Measurements from ENCODE around the gene GFI1B.

The GFI1B gene

DNA sequence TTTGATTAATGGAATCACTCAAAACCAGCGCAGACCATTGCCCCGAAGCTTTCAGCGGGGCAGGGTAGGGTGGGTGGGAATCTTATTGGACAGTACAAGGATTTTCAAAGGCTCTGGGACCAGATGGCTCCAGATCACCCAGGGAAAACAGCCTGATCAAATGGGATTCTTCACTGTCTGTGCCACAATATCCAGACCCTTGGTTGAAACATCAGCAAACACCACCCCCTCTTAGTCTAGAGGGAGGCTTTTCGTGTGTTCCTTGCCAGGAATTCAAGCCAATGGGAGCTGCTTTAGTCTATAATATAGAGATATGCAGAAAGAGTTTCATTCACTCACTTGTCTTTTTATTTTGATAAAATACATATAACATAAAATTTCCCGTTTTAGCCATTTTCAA is 1.7 kb downstream of the GFI1B start:
- no peaks in the 10 kb centered on the region for H3K36me3 ChIP-seq (ENCODE audit: control insufficient read depth in 2 of 2, insufficient read depth in 1 of 2, low read length in 2 of 2)
- CTCF ChIA-PET = interaction anchor here (0.5 to 2.5 kb wide), 10 partner anchors 14 to 508 kb away, joined by 3 to 13 read pairs (median 4); no protein-coding TSS in a partner anchor
- no peak overlapping the region for H3K4me3 ChIP-seq (ENCODE audit: low read depth, low read length)
- H3K9me3 ChIP-seq (ENCODE audit: control insufficient read depth, insufficient read depth, low read depth, low read length) = no peaks in the 10 kb centered on the region
- H3K4me1 ChIP-seq (ENCODE audit: control insufficient read depth, insufficient read depth, low read length) = no peaks in the 10 kb centered on the region
- POLR2A ChIA-PET = no interaction called here
- TF ChIP-seq ZNF768 (tag by site-specific recombination; IDR thresholded peaks at IDR 0.05) (no peak), ZNF19 (tag by site-specific recombination; IDR thresholded peaks at IDR 0.05; ENCODE audit: low read depth) (no peak)
- H3K27ac ChIP-seq (ENCODE audit: extremely low read depth, low read depth, low read length) = no peak overlapping the region

DNA sequence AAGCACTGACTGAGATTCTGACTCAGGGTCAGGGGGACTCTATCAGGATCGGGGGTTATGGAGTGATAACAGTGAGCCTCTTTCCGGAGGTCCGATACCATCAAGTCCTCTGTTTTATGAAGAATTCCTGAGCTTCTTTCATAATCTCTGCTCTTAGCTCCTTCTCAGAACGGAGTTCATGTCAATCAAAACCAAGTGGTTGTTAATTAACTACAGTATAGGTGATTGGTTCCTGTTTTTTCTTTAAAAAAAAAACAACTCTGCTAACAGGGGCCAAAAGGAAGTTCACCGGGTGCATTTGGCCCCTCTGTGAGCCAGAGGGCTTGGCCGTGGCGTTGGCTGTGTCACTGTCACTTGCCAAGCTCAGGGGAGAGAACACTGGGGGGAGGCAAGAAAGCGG is 4.0 kb downstream of the GFI1B start:
- H3K36me3 ChIP-seq (ENCODE audit: control insufficient read depth in 2 of 2, insufficient read depth in 1 of 2, low read length in 2 of 2) = no peaks in the 10 kb centered on the region
- H3K27ac ChIP-seq (ENCODE audit: extremely low read depth, low read depth, low read length) = no peak overlapping the region
- H3K4me1 ChIP-seq (ENCODE audit: control insufficient read depth, insufficient read depth, low read length) = no peaks in the 10 kb centered on the region
- H3K4me3 ChIP-seq (ENCODE audit: low read depth, low read length) = no peak overlapping the region
- TF ChIP-seq, protein P1, sequence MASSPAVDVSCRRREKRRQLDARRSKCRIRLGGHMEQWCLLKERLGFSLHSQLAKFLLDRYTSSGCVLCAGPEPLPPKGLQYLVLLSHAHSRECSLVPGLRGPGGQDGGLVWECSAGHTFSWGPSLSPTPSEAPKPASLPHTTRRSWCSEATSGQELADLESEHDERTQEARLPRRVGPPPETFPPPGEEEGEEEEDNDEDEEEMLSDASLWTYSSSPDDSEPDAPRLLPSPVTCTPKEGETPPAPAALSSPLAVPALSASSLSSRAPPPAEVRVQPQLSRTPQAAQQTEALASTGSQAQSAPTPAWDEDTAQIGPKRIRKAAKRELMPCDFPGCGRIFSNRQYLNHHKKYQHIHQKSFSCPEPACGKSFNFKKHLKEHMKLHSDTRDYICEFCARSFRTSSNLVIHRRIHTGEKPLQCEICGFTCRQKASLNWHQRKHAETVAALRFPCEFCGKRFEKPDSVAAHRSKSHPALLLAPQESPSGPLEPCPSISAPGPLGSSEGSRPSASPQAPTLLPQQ (tag by site-specific recombination; IDR thresholded peaks at IDR 0.05) = no peak
- TF ChIP-seq ZNF132 (tag by site-specific recombination; IDR thresholded peaks at IDR 0.05; ENCODE audit: borderline replicate concordance) (no peak), ZNF530 (tag by site-specific recombination; IDR thresholded peaks at IDR 0.05; ENCODE audit: low read depth) (no peak), ZNF596 (tag by site-specific recombination; IDR thresholded peaks at IDR 0.05) (no peak)
- TF ChIP-seq, protein P2, sequence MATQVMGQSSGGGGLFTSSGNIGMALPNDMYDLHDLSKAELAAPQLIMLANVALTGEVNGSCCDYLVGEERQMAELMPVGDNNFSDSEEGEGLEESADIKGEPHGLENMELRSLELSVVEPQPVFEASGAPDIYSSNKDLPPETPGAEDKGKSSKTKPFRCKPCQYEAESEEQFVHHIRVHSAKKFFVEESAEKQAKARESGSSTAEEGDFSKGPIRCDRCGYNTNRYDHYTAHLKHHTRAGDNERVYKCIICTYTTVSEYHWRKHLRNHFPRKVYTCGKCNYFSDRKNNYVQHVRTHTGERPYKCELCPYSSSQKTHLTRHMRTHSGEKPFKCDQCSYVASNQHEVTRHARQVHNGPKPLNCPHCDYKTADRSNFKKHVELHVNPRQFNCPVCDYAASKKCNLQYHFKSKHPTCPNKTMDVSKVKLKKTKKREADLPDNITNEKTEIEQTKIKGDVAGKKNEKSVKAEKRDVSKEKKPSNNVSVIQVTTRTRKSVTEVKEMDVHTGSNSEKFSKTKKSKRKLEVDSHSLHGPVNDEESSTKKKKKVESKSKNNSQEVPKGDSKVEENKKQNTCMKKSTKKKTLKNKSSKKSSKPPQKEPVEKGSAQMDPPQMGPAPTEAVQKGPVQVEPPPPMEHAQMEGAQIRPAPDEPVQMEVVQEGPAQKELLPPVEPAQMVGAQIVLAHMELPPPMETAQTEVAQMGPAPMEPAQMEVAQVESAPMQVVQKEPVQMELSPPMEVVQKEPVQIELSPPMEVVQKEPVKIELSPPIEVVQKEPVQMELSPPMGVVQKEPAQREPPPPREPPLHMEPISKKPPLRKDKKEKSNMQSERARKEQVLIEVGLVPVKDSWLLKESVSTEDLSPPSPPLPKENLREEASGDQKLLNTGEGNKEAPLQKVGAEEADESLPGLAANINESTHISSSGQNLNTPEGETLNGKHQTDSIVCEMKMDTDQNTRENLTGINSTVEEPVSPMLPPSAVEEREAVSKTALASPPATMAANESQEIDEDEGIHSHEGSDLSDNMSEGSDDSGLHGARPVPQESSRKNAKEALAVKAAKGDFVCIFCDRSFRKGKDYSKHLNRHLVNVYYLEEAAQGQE (tag by site-specific recombination; IDR thresholded peaks at IDR 0.05) = no peak
- POLR2A ChIA-PET = interaction anchor here (0.6 kb wide), 1 partner anchor 48 kb away, joined by 5 read pairs; the partner anchor contains the start of gene GTF3C5
- CTCF ChIA-PET = interaction anchor here (0.6 to 2.1 kb wide), 6 partner anchors 11 to 164 kb away, joined by 3 to 18 read pairs (median 4); no protein-coding TSS in a partner anchor
- no peaks in the 10 kb centered on the region for H3K9me3 ChIP-seq (ENCODE audit: control insufficient read depth, insufficient read depth, low read depth, low read length)

DNA sequence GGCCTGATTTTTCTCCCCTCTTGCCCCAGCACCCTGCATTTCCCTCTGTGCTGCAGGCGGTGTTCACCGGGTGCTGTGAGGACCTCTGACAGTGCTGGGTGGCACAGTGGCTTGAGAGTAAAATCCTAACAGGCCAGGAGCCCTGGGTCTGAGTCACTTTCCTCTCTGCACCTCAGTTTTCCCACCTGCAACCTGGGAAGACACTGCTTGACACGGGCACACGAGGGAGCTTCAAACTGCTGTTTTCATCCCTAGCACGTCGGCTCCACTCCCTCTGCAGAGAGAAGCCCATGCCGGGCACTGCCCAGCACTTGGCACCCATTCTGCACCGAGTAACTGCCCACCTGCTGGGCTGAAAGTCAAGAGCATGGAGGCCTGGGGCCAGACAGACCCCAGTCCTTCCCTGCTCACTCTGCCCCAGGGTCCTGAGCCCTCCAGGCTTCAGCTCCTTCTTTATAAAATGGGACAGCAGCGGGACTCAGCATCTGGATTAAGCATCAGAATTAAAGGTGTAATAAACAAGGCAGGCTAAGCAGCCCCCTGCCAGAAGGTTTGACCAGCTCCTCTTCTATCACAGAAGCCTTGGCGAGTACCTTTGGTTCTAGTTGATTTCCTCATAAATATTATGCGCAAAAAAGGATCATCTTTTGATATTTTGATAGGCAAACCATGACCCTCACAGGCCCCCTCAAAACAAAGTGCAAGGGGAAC is 5.2 kb downstream of the GFI1B start:
- Histone ChIP-seq H3K9me3 (ENCODE audit: control insufficient read depth, insufficient read depth, low read depth, low read length) (no peaks in the 10 kb centered on the region), H3K36me3 (ENCODE audit: control insufficient read depth in 2 of 2, insufficient read depth in 1 of 2, low read length in 2 of 2) (no peaks in the 10 kb centered on the region), H3K27ac (ENCODE audit: extremely low read depth, low read depth, low read length) (no peak overlapping the region), H3K4me1 (ENCODE audit: control insufficient read depth, insufficient read depth, low read length) (no peaks in the 10 kb centered on the region), H3K4me3 (ENCODE audit: low read depth, low read length) (no peak overlapping the region)
- ChIA-PET CTCF (interaction anchor here (0.6 to 1.5 kb wide), 5 partner anchors 9 to 163 kb away, joined by 3 to 5 read pairs (median 3); no protein-coding TSS in a partner anchor), POLR2A (no interaction called here)
- TF ChIP-seq, protein P3, sequence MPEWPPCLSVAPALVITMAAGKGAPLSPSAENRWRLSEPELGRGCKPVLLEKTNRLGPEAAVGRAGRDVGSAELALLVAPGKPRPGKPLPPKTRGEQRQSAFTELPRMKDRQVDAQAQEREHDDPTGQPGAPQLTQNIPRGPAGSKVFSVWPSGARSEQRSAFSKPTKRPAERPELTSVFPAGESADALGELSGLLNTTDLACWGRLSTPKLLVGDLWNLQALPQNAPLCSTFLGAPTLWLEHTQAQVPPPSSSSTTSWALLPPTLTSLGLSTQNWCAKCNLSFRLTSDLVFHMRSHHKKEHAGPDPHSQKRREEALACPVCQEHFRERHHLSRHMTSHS (tag by site-specific recombination; IDR thresholded peaks at IDR 0.05) = no peak
- TF ChIP-seq ZBTB21 (tag by site-specific recombination; IDR thresholded peaks at IDR 0.05) = no peak
- no peak for TF ChIP-seq ZBTB20 (tag by site-specific recombination; IDR thresholded peaks at IDR 0.05)
- TF ChIP-seq ZNF530 (tag by site-specific recombination; IDR thresholded peaks at IDR 0.05; ENCODE audit: low read depth) = no peak
- no peak for TF ChIP-seq SP7 (tag by site-specific recombination; IDR thresholded peaks at IDR 0.05)
- TF ChIP-seq ZNF670 (tag by site-specific recombination; IDR thresholded peaks at IDR 0.05; ENCODE audit: low read depth) = no peak
- TF ChIP-seq, protein P4, sequence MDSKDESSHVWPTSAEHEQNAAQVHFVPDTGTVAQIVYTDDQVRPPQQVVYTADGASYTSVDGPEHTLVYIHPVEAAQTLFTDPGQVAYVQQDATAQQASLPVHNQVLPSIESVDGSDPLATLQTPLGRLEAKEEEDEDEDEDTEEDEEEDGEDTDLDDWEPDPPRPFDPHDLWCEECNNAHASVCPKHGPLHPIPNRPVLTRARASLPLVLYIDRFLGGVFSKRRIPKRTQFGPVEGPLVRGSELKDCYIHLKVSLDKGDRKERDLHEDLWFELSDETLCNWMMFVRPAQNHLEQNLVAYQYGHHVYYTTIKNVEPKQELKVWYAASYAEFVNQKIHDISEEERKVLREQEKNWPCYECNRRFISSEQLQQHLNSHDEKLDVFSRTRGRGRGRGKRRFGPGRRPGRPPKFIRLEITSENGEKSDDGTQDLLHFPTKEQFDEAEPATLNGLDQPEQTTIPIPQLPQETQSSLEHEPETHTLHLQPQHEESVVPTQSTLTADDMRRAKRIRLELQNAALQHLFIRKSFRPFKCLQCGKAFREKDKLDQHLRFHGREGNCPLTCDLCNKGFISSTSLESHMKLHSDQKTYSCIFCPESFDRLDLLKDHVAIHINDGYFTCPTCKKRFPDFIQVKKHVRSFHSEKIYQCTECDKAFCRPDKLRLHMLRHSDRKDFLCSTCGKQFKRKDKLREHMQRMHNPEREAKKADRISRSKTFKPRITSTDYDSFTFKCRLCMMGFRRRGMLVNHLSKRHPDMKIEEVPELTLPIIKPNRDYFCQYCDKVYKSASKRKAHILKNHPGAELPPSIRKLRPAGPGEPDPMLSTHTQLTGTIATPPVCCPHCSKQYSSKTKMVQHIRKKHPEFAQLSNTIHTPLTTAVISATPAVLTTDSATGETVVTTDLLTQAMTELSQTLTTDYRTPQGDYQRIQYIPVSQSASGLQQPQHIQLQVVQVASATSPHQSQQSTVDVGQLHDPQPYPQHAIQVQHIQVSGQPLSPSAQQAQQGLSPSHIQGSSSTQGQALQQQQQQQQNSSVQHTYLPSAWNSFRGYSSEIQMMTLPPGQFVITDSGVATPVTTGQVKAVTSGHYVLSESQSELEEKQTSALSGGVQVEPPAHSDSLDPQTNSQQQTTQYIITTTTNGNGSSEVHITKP (tag by site-specific recombination; IDR thresholded peaks at IDR 0.05) = no peak
- TF ChIP-seq ZNF423 (tag by site-specific recombination; IDR thresholded peaks at IDR 0.05) = no peak
- TF ChIP-seq ZNF354C (tag by site-specific recombination; IDR thresholded peaks at IDR 0.05; ENCODE audit: borderline replicate concordance, low read depth) = no peak
- no peak for TF ChIP-seq KLF10 (tag by site-specific recombination; IDR thresholded peaks at IDR 0.05)
- no peak for TF ChIP-seq ZNF658 (tag by site-specific recombination; IDR thresholded peaks at IDR 0.05)
- TF ChIP-seq ZFP69B (tag by site-specific recombination; IDR thresholded peaks at IDR 0.05) = no peak
